Stimulated activated CD8-positive, alpha-beta memory T cell treated with anti-CD3 and anti-CD28 coated beads, Interleukin-7, amount 100 ng/mL, for 4 hours (primary cell): ENCODE measurements around the gene TEX261.

Experiments used
- DNase-seq, 2 donors: peaks; one replicate each; pipeline ENCODE4 v3.0.0-alpha.2; 2020; ENCODE audit warnings: low read depth in 2 of 2

Gene TEX261

GRCh38 chr2:70981866-70982810, 12.5 kb downstream of the TEX261 start:
- DNase-seq: no peak

GRCh38 chr2:70981421-70981820, 13.3 kb downstream of the TEX261 start:
- no peak for DNase-seq

- DNase-seq: no peak
These were observed 15.0 kb downstream of the TEX261 start for GRCh38 chr2:70979626-70980025.

- DNase-seq: no peak
These were observed 15.5 kb downstream of the TEX261 start for GRCh38 chr2:70979180-70979488.

- no peak for DNase-seq
These were observed 16.1 kb downstream of the TEX261 start, which contains the start of gene ANKRD53 for GRCh38 chr2:70978341-70979179. Gene ANKRD53 (plus strand): TSS chr2:70978630. CDS start chr2:70978646, 16 bp downstream.

- no peak for DNase-seq
These were observed 17.0 kb downstream of the TEX261 start for GRCh38 chr2:70977605-70978205.

GRCh38 chr2:70975237-70975636, 19.4 kb downstream of the TEX261 start:
- no peak for DNase-seq

GRCh38 chr2:70974592-70974991, 20.1 kb downstream of the TEX261 start:
- no peak for DNase-seq

GRCh38 chr2:70967189-70967588, 27.5 kb downstream of the TEX261 start:
- no peak for DNase-seq

- DNase-seq: no peak
These were observed 28.0 kb downstream of the TEX261 start for GRCh38 chr2:70966681-70967080.

GRCh38 chr2:70965506-70965905, 29.2 kb downstream of the TEX261 start:
- DNase-seq: no peak

GRCh38 chr2:70964596-70965386, 29.9 kb downstream of the TEX261 start:
- DNase-seq: peak; percentile 50 to 76

GRCh38 chr2:70964133-70964532, 30.5 kb downstream of the TEX261 start:
- DNase-seq: no peak

- no peak for DNase-seq
These were observed 31.5 kb downstream of the TEX261 start for GRCh38 chr2:70962885-70963878.

- DNase-seq: no peak
These were observed 32.3 kb downstream of the TEX261 start for GRCh38 chr2:70962211-70962884.

GRCh38 chr2:70961648-70961994, 33.1 kb downstream of the TEX261 start:
- no peak for DNase-seq

GRCh38 chr2:70960833-70961647, 33.6 kb downstream of the TEX261 start:
- DNase-seq: no peak

GRCh38 chr2:70959851-70960832, 34.5 kb downstream of the TEX261 start:
- no peak for DNase-seq
